ENCODE data around the gene TEX2.
"Not testable (repeated sequence)": the region's sequence is repeated elsewhere in the genome, so short reads cannot be mapped to it uniquely, and the experiment has no call there.

Gene TEX2

DNA sequence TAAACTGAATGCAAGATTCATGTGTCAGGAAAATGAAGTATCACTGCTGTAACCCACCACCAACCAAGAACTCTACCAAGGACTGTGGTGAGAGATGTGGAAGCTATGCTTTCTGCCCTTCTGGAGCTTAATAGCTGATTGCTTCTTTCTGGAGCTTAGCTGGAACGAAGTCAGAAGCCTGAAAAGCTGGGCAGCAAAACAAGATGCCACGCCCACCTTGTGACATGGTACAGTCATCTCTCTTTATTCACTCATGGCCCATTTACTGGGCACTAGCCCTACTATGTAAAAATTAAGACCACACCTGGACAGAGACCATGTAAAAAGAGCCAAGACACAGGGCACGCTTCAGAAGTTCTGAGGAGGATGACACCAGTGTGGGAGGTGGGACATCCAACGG is 48.1 kb downstream of the TEX2 start:
- TF ChIP-seq, protein P1, sequence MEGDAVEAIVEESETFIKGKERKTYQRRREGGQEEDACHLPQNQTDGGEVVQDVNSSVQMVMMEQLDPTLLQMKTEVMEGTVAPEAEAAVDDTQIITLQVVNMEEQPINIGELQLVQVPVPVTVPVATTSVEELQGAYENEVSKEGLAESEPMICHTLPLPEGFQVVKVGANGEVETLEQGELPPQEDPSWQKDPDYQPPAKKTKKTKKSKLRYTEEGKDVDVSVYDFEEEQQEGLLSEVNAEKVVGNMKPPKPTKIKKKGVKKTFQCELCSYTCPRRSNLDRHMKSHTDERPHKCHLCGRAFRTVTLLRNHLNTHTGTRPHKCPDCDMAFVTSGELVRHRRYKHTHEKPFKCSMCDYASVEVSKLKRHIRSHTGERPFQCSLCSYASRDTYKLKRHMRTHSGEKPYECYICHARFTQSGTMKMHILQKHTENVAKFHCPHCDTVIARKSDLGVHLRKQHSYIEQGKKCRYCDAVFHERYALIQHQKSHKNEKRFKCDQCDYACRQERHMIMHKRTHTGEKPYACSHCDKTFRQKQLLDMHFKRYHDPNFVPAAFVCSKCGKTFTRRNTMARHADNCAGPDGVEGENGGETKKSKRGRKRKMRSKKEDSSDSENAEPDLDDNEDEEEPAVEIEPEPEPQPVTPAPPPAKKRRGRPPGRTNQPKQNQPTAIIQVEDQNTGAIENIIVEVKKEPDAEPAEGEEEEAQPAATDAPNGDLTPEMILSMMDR (IDR thresholded peaks at IDR 0.05; ENCODE audit: low read length, missing control alignments), result no peak
- H3K4me3 ChIP-seq (replicated peaks; ENCODE audit: low read depth, low read length), result no peak overlapping the region
- DNase-seq (ENCODE audit: low read depth), result no peak

DNA sequence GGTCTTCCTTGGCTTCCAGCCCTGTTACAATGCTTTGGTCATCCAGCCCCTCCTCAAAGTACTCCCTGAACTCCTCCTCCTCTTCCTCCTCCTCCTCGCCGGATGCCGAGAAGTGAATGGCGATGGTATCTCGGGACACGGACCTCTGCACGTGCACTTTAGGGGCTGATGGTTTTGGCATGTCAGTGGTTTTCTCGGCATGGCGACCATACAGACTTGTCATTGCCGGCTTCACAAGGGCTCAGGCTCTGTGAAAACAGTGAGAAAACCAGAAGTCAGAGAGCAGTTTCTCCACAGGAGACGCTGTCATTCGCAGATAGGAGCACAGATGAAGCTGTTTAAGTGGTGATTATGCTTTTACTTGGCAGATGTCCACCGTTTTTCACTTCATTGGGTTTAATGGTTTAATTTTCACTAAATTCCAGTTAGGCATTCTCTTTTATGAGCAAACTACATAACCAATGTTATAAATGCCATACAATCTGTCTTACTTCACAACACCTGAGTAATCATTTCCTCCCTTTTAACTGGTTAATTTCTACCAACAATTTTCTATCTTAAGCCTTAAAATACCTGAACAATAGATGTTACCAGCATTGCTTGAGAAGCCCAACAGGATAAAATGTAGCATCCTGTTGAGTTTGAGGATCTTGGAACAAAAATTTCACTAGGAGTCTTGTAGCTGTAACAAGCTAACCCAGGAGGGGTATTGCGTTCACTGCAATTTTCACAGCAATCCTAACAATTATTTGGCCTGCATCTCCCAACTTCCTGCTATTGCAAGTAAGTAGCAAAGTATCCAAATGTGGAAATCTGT is 48.9 kb downstream of the TEX2 start:
- TF ChIP-seq, protein P1 (IDR thresholded peaks at IDR 0.05; ENCODE audit: low read length, missing control alignments), result no peak
- DNase-seq (ENCODE audit: low read depth), result no peak
- no peak overlapping the region for H3K4me3 ChIP-seq (replicated peaks; ENCODE audit: low read depth, low read length)

DNA sequence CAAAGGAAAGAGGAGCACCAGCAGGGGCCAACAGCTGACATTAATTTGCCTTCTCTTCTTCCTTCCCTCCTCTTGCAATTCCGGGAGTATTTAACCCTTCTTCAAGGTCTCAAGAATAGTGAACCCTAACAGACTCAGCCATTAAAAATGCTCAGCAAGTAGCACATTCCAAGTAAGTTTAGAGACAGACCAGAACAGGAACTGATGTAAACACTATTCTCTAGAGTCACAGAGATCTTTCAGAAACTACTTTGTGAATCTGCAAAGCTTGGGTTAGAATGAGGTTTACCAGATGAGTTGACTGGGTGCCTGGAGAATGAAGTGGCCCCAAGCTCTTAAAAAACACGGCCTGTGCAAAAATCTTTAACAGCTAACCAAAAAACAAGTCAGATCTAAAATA is 50.9 kb downstream of the TEX2 start:
- peak; percentile 24 for DNase-seq (ENCODE audit: low read depth)

DNA sequence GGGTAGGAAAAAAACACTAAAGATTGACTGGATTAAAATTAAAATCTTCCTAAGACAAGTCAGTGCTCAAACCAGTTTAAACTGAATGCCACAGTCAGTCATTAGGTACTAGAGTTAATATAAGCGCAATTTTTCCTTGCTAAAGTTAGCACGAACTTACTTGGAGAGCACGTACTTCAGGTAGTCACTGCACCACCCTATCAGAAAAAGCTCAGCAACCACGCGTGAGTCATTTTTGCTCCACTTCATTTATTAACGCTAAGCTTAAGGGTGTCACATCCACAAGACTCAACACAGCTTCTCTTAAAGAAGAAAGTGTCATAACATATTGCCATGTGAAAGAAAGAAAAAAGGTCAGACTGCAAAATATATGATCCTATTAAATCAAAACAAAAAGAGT is 53.1 kb downstream of the TEX2 start:
- no peak overlapping the region for H3K4me3 ChIP-seq (replicated peaks; ENCODE audit: low read depth, low read length)
- no peak for DNase-seq (ENCODE audit: low read depth)
- TF ChIP-seq, protein P1 (IDR thresholded peaks at IDR 0.05; ENCODE audit: low read length, missing control alignments), result no peak

More for the DNA sequence above, 50.9 kb downstream of the TEX2 start:
- TF ChIP-seq, protein P1 (IDR thresholded peaks at IDR 0.05; ENCODE audit: low read length, missing control alignments), result no peak
- H3K4me3 ChIP-seq (replicated peaks; ENCODE audit: low read depth, low read length), result no peak overlapping the region

DNA sequence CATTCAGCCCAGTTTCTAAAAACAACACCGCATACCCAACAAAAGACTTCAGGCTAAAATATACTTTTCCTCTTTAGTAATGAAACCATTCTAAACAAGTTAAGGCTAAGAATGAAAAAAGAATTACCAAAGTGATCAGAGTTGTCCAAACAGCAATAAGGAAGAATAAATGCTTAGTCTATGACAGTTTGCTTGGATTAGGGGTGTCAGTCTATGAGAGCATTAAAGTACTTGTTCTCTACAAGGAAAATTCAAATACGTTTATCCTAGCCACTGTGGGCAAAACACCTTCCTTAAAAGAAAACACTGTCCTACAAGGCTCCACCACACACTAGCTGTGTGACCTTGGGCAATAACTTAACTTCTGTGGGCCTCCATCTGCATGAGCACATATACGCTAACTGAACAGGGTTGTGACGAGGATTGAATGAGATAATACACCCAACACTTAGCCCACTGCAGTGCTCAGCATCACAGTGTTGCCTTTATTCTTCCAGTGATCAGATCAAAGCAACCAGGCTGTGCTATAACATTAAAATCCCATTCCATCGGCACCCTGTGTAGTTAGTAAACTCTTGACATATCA is 53.6 kb downstream of the TEX2 start:
- DNase-seq (ENCODE audit: low read depth), result no peak
- no peak overlapping the region for H3K4me3 ChIP-seq (replicated peaks; ENCODE audit: low read depth, low read length)
- TF ChIP-seq, protein P1 (IDR thresholded peaks at IDR 0.05; ENCODE audit: low read length, missing control alignments), result no peak

DNA sequence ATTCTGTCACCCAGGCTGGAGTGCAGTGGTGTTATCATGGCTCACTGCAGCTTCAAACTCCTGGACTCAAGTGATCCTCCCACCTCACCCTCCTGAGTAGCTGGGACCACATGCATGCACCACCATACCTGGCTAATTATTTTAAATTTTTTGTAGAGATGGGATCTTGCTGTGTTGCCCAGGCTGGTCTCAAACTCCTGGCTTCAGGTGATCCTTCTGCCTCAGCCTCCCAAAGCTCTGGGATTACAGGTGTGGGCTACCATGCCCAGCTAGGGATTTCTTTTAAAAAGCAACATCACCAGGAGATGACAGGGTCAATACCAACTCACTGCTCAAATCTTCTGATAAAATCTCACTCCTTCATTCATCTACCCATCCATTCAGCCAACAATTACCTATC is 54.4 kb downstream of the TEX2 start:
- H3K4me3 ChIP-seq (replicated peaks; ENCODE audit: low read depth, low read length), result not testable (repeated sequence)

DNA sequence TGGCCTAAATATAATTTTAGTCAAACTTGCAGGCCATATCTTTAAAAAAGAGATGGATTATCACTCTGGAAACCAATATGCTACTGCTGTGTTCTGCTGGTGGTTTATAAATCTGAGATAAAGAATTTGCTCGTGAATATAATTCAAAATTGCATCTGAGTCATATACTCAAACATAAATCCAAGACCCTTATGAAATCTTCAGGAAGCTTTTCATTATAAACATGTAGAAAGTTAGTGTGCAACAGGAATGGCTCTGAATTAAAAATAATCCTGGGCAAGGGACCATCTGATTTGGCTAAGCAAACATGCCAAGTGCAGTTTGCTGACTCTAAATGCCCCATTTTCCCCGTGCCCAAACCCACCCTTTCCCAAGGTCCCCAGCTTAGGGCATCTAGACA is 57.3 kb downstream of the TEX2 start:
- TF ChIP-seq, protein P1 (IDR thresholded peaks at IDR 0.05; ENCODE audit: low read length, missing control alignments), result no peak
- DNase-seq (ENCODE audit: low read depth), result no peak
- no peak overlapping the region for H3K4me3 ChIP-seq (replicated peaks; ENCODE audit: low read depth, low read length)

More for the DNA sequence above, 54.4 kb downstream of the TEX2 start:
- not testable (repeated sequence) for DNase-seq (ENCODE audit: low read depth)
